GM19239 (cell line): ENCODE results near the gene CTNNA2.

Experiments used
- DNase-seq: peaks from one replicate; pipeline ENCODE4 v3.0.0; 2011; ENCODE audit warnings: low spot score; ENCODE audit not compliant: insufficient read length
- FAIRE-seq: peaks from 2 replicates; lab custom pipeline; 2011; peaks lifted over from hg19 to GRCh38; lab: Jason Lieb, UNC

CTNNA2 gene

DNA sequence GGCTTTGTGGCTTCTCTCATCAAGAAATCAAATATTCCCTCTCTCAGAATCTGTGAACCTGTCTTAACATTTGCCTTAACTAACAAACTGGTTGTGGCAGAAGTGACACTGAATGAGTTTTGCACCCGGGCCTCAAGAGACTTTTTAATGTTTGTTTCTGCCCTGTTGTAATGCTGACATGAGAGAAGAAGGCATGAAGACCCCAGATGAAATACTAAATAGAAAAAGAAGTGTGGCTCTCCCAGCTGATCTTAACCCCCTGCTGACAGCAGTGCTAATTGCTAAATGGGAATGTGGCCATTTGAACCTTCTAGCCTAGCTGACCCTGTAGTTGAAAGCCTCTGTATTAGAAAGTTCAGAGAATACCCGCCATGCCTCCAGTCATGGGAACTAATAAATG is 261.2 kb downstream of the CTNNA2 start:
- DNase-seq (no peak), FAIRE-seq (no peak)

DNA sequence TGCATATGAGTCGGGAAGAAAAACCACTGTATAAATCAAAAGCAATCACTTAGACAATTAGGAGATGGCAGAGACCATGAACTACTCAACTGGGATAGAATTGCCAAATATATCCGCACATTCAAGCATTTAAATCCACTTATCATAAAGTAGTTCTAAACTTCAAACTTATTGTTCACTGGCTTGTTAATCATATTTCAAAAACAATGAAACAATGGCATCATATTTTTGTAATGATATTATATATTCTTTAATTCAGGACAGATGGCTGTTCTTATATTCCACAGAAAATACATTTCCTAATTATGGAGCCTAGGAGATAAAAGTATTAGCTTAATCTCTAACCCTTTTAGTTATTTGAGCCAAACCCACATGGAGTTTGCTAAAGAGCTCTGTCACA is 263.6 kb downstream of the CTNNA2 start:
- DNase-seq = no peak
- no peak for FAIRE-seq

DNA sequence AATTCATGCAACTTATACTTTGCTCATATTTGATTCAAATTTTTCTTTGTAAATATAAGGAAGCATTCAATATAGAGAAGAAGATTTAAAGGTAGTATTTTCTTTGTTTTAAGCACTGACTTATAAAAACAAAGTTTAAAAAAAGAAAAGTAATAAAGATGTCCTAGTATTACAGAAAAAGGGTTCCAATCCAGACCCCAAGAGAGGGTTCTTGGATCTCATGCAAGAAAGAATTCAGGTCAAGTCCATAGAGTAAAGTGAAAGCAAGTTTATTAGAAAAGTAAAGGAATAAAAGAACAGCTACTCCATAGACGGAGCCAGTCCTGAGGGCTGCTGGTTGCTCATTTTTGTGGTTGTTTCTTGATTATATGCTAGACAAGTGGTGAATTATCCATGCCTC is 267.9 kb downstream of the CTNNA2 start:
- FAIRE-seq = no peak
- DNase-seq = no peak

- FAIRE-seq (no peak), DNase-seq (no peak)
Observed at GRCh38 chr2:79782576-79783452, 270.0 kb downstream of the CTNNA2 start.

GRCh38 chr2:79788952-79789651 is 276.3 kb downstream of the CTNNA2 start:
- FAIRE-seq = no peak
- no peak for DNase-seq

DNA sequence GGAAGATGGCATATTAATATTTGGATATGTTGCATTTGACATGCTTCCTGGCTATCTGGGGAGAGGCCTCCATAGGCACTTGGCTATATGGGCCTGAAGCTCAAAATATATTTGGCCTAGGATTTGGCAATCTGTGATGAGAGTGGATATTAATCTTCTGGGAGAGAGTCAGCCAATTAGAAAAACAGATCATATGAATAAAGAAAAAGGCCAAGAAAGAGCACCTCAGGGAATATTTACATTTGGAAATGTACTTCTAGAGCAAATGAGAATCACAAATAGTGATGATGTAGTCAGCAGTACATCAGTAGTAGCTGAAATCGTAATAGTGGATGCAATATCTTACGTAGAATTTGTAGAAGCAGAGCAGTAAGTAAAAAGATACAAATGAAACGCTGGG is 277.0 kb downstream of the CTNNA2 start:
- FAIRE-seq = no peak
- no peak for DNase-seq

DNA sequence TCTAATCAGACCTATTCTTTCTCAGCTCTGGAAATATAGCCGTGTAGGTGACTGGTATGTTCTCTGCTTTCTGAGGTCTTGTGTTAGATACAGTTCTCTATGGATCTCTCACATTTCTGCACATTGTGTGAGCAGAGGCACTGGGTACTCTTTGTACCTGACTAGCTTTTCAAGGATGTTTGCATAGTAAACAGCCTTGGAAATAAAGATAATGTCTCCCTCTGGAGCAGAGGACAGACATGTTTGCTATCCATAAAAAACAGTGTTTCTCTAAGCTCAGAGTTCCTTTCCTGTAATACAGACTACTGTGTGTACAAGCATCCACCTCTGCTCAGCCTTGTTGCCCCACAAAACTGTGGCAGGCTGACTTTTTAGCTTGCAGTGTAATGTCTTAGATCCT is 279.2 kb downstream of the CTNNA2 start:
- FAIRE-seq = no peak
- no peak for DNase-seq

- FAIRE-seq (no peak), DNase-seq (no peak)
Observed at GRCh38 chr2:79793006-79793405, 280.2 kb downstream of the CTNNA2 start.

- no peak for DNase-seq
- no peak for FAIRE-seq
Observed at GRCh38 chr2:79796641-79797040, 283.8 kb downstream of the CTNNA2 start.

DNA sequence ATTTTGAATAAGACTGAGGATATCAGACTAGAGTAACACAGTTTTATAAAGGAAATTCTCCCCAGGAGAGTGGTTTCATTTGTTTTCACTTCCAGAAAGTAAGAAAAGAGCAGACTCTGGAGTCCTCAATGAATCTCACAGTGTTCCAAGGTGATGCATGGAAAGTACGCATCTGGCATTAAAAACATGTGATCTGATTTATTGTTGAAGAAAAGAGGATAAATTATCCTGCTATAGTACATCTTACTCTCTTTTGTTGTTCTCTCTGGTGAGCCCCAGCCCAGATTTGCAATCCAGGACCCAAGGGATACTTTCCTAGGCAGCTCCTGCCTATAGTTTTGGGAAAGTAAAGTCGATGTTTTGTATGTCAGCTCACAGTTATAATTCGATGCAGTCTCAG is 285.9 kb downstream of the CTNNA2 start:
- no peak for DNase-seq
- FAIRE-seq = no peak

DNA sequence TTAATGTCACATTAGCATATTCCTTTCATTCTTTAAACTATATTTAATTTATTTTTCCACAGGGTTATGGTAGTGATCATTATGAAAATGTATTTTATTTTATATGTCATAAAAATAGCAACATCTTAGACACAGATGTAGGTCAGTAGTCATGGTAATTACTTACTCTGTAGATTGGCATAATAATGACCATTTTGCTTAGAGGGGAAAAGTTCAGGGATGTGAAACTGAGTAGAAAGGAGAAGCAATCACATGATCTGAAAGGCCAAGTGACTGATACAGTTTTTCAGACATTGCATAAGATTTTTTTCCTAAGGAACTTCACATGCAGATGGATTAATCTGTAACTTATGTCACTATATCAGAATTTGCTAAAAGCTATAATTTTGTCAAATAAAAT is 286.9 kb downstream of the CTNNA2 start:
- DNase-seq = no peak
- FAIRE-seq = no peak

GRCh38 chr2:79801082-79801481 is 288.2 kb downstream of the CTNNA2 start:
- FAIRE-seq (no peak), DNase-seq (no peak)

DNA sequence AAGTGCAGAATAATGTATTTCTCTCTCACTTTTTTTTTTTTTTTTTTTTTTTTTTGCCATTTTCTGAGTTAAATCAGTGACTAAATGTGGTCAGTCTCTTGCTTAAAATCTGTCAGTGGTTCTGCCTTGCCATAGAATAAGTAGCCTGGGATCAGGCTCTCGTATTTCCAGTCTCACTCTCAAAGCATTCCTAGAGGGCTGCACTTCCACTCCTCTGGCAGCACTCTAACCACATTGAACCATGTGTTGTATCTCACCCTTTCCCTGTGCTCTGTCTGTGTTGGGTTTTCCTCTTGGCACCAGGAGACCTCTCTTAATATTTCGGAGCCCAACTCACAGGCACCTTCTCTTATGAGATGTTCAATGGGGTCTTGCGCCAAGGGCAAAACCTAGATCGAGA is 304.4 kb downstream of the CTNNA2 start:
- FAIRE-seq = no peak
- no peak for DNase-seq

GRCh38 chr2:79820281-79820680 is 307.4 kb downstream of the CTNNA2 start:
- FAIRE-seq (no peak), DNase-seq (no peak)

DNA sequence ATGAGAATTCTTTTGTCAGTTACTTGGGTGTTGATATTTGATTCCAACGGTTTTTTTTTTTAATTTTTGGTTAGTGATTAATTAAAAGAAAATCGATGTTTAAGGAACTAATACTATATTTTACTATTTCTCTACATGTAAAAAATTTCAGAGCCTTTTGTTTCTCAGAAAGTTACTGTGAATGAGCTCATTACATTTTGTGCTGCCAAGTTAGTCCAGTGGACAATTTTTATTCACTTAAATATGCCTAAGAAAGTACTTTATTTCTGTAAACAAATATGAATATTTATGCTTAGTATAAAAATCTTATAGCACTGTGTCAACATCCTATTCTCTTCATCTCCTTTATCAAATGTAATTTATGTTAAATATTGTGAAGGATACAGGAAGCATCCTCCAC is 309.3 kb downstream of the CTNNA2 start:
- no peak for DNase-seq
- no peak for FAIRE-seq

- DNase-seq (no peak), FAIRE-seq (no peak)
Observed at GRCh38 chr2:79824086-79824786, 311.4 kb downstream of the CTNNA2 start.

- DNase-seq (no peak), FAIRE-seq (no peak)
Observed at GRCh38 chr2:79827881-79828280, 315.0 kb downstream of the CTNNA2 start.

DNA sequence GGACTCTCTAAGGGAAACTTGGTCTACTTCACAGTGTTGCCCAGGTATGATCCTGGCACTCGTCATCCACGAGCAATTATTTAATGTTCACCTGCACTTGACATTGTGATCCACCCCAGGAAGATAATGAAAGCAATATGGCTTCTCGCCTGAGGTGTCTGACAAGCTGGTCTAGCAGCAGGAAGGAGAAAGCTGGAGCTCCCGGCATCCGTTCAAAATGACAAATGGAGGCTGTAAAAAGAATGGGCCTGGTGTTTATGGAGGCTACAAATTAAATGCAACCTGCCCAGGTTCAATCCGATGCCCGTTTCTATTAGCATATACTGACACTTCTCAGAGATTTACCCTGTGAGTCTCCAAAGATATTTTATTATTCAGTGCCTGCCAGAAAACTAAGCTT is 317.6 kb downstream of the CTNNA2 start:
- no peak for DNase-seq
- no peak for FAIRE-seq

DNA sequence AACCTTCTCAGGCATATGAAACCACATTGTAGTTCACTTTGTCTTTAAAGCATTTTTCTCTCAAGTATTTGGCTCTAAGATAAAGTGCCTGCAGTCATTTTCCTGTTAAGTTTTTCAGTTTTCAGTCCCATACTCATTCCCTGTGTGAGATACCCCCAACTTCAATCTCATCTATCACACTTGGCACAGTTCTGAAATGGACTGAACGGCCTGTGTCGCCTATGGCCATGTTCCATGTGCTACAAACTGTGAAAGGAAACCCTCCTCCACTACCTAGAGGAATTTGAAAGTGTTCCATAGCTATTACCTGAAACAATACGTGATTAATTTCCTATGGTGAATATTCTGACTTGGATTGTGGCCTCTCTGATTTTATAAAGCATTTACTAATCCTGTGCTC is 319.1 kb downstream of the CTNNA2 start:
- FAIRE-seq = no peak
- DNase-seq = no peak

- no peak for DNase-seq
Observed at GRCh38 chr2:79832511-79833234, 319.8 kb downstream of the CTNNA2 start.

More at GRCh38 chr2:79832511-79833234, 319.8 kb downstream of the CTNNA2 start:
- no peak for FAIRE-seq
